GM12873 (cell line): ENCODE data around the gene NUDT7.

Source experiments
- CTCF ChIP-seq: IDR thresholded peaks from 2 replicates; pipeline ENCODE4 v1.5.1; 2012; ENCODE audit warnings: low read depth, mild to moderate bottlenecking, moderate library complexity, low read length, control low read depth; ENCODE audit not compliant: insufficient read depth; ENCODE audit errors: missing control alignments

The NUDT7 gene

GRCh38 chr16:77722309-77723107 lies at the start of gene NUDT7:
TSS of gene NUDT7 (plus strand) at chr16:77722514. CDS start at chr16:77722583, 69 bp downstream.
- TF ChIP-seq CTCF: peak; percentile 34

- TF ChIP-seq CTCF: no peak
Observed at GRCh38 chr16:77674888-77675287, 47.4 kb upstream of the NUDT7 start.

GRCh38 chr16:77675464-77676324 lies 46.6 kb upstream of the NUDT7 start:
- TF ChIP-seq CTCF: peak; percentile 85

GRCh38 chr16:77677129-77677528 lies 45.2 kb upstream of the NUDT7 start:
- no peak for TF ChIP-seq CTCF

- no peak for TF ChIP-seq CTCF
Observed at GRCh38 chr16:77679391-77679790, 42.9 kb upstream of the NUDT7 start.

- no peak for TF ChIP-seq CTCF
Observed at GRCh38 chr16:77679901-77680300, 42.4 kb upstream of the NUDT7 start.

- no peak for TF ChIP-seq CTCF
Observed at GRCh38 chr16:77680496-77680895, 41.8 kb upstream of the NUDT7 start.
